NCI-H1930 (cell line): ENCODE measurements around the gene TLN1.

Source experiments
- DNase-seq, 2 experiments: peaks; one replicate each; lab custom pipeline; 2025; lab: John Stamatoyannopoulos, UW

Gene TLN1

GRCh38 chr9:35728041-35728971 is 3.7 kb downstream of the TLN1 start:
- no peak for DNase-seq

- DNase-seq = no peak
These were observed 4.3 kb downstream of the TLN1 start for GRCh38 chr9:35727676-35728040.

- DNase-seq = no peak
These were observed 5.1 kb downstream of the TLN1 start for GRCh38 chr9:35726931-35727330.

GRCh38 chr9:35725362-35725761 is 6.6 kb downstream of the TLN1 start:
- no peak for DNase-seq

- no peak for DNase-seq
These were observed 8.1 kb downstream of the TLN1 start for GRCh38 chr9:35723908-35724307.

- DNase-seq = no peak
These were observed 8.6 kb downstream of the TLN1 start for GRCh38 chr9:35723426-35723825.

GRCh38 chr9:35719546-35719945 is 12.4 kb downstream of the TLN1 start:
- DNase-seq = no peak

GRCh38 chr9:35718721-35719511 is 13.1 kb downstream of the TLN1 start:
- DNase-seq = no peak

GRCh38 chr9:35717132-35717870 is 14.7 kb downstream of the TLN1 start:
- no peak for DNase-seq

- DNase-seq = no peak
These were observed 15.8 kb downstream of the TLN1 start for GRCh38 chr9:35716230-35716629.

GRCh38 chr9:35714579-35715252 is 17.3 kb downstream of the TLN1 start:
- no peak for DNase-seq

- no peak for DNase-seq
These were observed 17.9 kb downstream of the TLN1 start for GRCh38 chr9:35714123-35714522.

GRCh38 chr9:35713578-35713977 is 18.4 kb downstream of the TLN1 start:
- DNase-seq = no peak

GRCh38 chr9:35712762-35713400 is 19.1 kb downstream of the TLN1 start:
- DNase-seq = no peak

GRCh38 chr9:35711501-35712428 is 20.2 kb downstream of the TLN1 start:
- DNase-seq = no peak

- DNase-seq = no peak
These were observed 21.0 kb downstream of the TLN1 start for GRCh38 chr9:35710818-35711500.

- DNase-seq = no peak
These were observed 23.8 kb downstream of the TLN1 start for GRCh38 chr9:35708146-35708545.

- DNase-seq = no peak
These were observed 25.0 kb downstream of the TLN1 start for GRCh38 chr9:35706951-35707350.

GRCh38 chr9:35705836-35706430 is 26.1 kb downstream of the TLN1 start:
- no peak for DNase-seq
